Hippocampal formation (tissue), 2 donors: ENCODE results near the gene RHBDF1.
A peak's percentile ranks its signal among the peaks of the same experiment; 100 is the strongest.
"Not testable (repeated sequence)": the region's sequence is repeated elsewhere in the genome, so short reads cannot be mapped to it uniquely, and the experiment has no call there.

Experiments used
- DNase-seq, 2 donors: peaks; one replicate each; lab custom pipeline; 2025; lab: John Stamatoyannopoulos, UW

Gene RHBDF1

GRCh38 chr16:59440-60059, 12.9 kb downstream of the RHBDF1 start:
- DNase-seq: no peak

DNA sequence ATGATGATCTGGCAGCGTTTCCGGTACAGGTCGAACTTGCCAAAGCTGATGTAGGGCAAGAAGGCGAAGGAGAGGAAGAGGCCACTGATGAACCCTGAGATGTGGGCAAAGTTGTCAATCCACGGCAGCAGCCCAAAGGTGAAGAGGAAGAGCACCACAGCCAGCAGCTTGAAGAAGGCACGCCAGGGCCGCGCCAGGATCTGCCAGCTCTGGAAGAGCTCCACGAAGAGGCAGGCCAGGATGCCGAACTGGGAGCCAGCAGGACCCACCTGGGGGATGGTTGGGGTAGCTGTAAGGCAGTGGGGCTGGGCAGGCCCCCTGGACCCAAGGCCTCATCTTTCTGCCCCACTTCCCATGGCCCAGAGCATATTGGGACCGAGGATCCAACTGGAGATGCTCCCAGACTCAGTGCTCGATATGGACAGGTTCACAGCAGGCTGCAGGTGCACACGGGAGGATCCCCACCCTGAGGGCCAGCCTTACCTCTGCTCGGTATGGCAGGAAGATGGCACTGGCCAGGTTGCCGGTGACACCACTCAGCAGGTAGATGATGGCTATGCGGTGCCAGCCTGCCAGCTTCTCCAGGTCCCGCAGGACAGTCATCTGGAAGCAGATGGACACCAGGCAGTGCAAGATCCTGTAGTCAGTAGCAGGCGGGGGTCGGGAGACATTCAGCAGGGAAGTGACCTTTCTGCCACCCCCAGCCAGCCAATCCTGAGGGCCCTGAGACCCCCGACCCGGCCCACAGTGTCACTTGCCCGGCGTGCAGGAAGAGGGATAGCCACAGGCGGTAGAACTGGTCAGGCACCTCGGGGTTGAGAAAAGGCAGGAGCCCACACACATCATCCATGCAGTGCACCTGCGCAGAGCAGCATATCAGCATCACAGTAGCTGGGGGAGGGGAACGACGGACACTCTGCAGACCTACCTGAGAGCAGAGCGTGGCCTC, 13.7 kb downstream of the RHBDF1 start:
- DNase-seq: no peak

DNA sequence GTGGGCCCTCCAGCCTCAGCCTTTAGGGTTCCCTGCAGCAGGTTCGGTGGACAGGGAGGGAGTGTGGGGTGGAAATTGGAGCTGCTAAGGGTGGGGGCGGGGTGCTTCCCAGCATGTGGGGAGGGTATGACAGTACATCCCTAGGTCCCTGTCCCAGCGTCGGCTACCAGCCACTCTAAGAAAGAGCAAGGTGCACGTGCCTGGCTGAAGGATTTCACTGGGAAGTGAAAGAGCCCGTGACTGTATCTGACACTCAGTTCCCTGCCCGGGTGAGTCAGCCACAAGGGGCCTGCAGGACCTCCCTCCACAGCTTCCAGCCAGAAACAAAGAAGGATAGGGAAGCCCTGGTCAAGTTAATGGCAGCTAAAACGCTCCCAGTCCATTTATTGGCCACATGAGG, 14.7 kb downstream of the RHBDF1 start:
- no peak for DNase-seq

GRCh38 chr16:56231-56927, 16.1 kb downstream of the RHBDF1 start:
- DNase-seq: no peak

DNA sequence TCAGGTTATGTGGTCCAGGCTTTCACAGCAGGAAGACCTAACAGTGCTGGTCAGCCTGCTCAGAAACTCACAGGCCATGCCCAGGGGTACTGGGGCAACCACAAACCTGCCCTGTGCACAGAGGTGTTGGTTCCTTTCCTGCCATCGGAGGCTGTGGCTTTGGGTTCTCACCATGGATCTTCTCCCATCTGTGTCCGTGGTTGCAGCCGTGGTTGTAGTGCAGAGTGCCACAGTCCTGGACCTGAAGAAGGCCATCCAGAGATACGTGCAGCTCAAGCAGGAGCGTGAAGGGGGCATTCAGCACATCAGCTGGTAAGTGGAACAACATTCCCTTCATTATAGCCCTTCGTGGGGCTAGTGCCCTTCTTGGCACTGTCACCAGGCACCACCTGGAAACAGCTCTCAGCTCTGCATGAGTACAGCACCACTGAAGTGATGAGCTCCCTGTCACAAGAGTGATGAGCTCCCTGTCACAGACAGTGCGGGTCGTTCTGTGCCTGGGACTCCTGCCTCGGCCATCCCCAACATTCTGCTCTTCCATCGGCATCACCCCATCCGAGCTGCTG, 16.8 kb downstream of the RHBDF1 start:
- no peak for DNase-seq

- no peak for DNase-seq
Observed at GRCh38 chr16:54237-54581, 18.2 kb downstream of the RHBDF1 start.

DNA sequence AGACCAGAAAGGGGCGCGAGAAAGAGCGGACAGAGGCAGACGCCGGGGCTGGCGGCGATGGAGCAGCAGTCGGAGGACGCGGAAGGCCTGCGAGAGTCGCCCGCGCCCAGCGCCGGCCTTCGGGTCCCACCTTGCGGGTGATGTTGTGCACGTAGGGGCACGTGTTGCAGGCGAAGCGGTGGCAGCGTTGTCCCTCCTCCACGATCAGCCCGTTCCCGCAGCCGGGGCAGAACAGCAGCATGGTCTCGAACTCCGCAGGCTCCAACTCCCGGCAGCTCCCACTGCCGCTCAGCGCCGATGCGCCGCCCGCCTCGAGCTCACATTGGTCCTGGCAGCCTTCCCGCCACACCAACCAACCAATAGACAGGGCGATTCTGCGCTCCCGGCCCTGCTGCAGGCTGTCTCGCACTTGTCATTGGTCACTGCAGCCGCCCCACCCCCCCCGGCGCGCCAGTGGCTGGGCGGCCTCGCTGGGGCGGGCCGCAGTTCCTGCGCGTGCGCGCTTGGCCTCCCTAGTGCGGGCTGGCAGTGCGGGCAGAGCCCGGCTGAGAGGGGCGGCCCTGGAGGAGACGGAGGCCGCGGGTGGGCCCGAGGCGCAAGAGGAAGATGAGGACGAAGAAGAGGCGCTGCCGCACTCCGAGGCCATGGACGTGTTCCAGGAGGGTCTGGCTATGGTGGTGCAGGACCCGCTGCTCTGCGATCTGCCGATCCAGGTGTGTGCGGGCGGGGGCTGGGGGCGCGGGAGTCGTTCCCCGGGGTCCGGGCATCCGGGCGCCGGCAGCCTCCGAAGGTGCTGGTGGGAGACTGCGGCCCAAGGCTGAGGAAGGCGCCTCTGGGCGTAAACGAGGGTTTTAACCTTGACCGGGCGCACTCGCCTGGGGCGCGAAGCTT, 18.8 kb downstream of the RHBDF1 start, which contains the start of the genes POLR3K and SNRNP25:
Gene POLR3K (minus strand): TSS at position 263 of the 891 bp plus-strand sequence. CDS start 22 bp downstream, at position 241.
Gene SNRNP25 (plus strand): TSS at position 483 of the 891 bp plus-strand sequence. CDS start 189 bp downstream, at position 672.
- peak; percentile 95 to 99 for DNase-seq

GRCh38 chr16:50769-51591, 21.5 kb downstream of the RHBDF1 start:
- DNase-seq: no peak

- no peak for DNase-seq
Observed at GRCh38 chr16:47234-47633, 25.2 kb downstream of the RHBDF1 start.

GRCh38 chr16:46510-46909, 25.9 kb downstream of the RHBDF1 start:
- DNase-seq: not testable (repeated sequence)

DNA sequence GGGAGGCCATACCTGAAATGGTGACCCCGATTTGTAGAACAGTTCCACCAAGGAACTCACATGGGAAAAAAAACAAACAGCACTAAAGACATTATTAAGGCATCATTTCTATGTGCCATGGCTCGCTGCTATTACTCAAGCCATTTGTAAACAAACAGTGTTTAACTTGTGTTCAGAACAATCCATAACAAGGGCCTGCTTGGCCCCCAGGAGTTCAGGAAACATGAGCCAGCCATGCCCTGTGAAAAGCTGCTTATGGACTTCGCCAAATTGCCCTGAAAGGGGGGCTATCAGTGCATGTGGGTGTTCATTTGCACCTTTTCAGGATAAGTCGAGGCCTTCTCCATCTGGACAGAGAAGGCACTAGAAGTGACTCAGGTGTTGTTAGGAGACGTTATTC, 27.0 kb downstream of the RHBDF1 start:
- no peak for DNase-seq

- DNase-seq: no peak
Observed at GRCh38 chr16:44655-45054, 27.8 kb downstream of the RHBDF1 start.

GRCh38 chr16:43294-43693, 29.1 kb downstream of the RHBDF1 start:
- no peak for DNase-seq

DNA sequence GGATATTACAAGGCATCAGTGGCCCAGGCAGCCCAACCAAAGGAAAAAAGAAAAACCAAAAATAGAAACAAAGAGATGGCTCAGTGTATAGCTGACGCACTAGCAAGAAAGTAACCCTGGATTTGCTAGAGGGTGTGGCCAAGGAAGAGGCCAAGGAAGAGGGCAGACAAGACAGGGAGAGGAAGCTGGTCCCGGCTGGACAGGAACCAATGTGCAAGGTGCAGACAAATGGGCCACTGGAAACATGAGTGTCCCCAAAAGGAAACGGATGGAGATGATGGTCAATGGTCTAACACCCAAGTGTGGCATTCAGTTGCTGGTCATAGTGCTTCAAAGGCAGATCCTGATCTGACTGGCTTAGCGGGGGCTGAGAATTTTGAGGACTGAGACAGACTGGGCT, 29.7 kb downstream of the RHBDF1 start:
- no peak for DNase-seq

GRCh38 chr16:42069-42457, 30.4 kb downstream of the RHBDF1 start:
- no peak for DNase-seq

- DNase-seq: no peak
Observed at GRCh38 chr16:41439-42068, 30.9 kb downstream of the RHBDF1 start.

GRCh38 chr16:38941-39892, 33.2 kb downstream of the RHBDF1 start:
- no peak for DNase-seq

- DNase-seq: not testable (repeated sequence)
Observed at GRCh38 chr16:38206-38605, 34.2 kb downstream of the RHBDF1 start.

DNA sequence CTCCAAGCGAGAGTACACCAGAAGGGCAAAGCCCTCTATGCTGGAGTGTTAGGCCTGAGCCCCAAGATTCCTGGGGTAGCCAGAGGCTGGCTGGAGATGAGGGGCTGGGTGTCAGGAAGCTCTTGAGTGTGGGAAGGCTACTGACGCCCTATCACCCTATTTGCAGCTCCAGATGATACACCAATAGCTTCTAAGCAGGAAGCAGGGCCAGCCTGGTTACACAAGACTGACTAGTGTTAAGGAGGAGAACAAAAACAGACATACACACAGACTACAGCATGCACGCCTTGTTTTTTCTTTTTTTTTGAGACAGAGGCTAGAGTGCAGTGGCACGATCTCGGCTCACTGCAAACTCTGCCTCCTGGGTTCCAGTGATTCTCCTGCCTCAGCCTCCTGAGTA, 34.9 kb downstream of the RHBDF1 start:
- DNase-seq: no peak
